ENCODE results near the gene NECAB2.
A peak's percentile ranks its signal among the peaks of the same experiment; 100 is the strongest.

The NECAB2 gene

GRCh38 chr16:83968306-83968851 is 335 bp downstream of the NECAB2 start:
- DNase-seq = no peak

- DNase-seq = no peak
Observed at GRCh38 chr16:83968891-83969649, 1.0 kb downstream of the NECAB2 start.

GRCh38 chr16:83969771-83970429 is 1.9 kb downstream of the NECAB2 start:
- DNase-seq = no peak

GRCh38 chr16:83970430-83970815 is 2.4 kb downstream of the NECAB2 start:
- no peak for DNase-seq

GRCh38 chr16:83971165-83972130 is 3.4 kb downstream of the NECAB2 start:
- DNase-seq = no peak

GRCh38 chr16:83972256-83973008 is 4.4 kb downstream of the NECAB2 start:
- no peak for DNase-seq

- no peak for DNase-seq
Observed at GRCh38 chr16:83973077-83973476, 5.0 kb downstream of the NECAB2 start.

- no peak for DNase-seq
Observed at GRCh38 chr16:83973581-83974385, 5.7 kb downstream of the NECAB2 start.

GRCh38 chr16:83974475-83974874 is 6.4 kb downstream of the NECAB2 start:
- DNase-seq = no peak

- no peak for DNase-seq
Observed at GRCh38 chr16:83975590-83976260, 7.7 kb downstream of the NECAB2 start.

- no peak for DNase-seq
Observed at GRCh38 chr16:83977056-83977815, 9.2 kb downstream of the NECAB2 start.

GRCh38 chr16:83978401-83978904 is 10.4 kb downstream of the NECAB2 start:
- no peak for DNase-seq

GRCh38 chr16:83979441-83979840 is 11.4 kb downstream of the NECAB2 start:
- no peak for DNase-seq

GRCh38 chr16:83980794-83981193 is 12.8 kb downstream of the NECAB2 start:
- no peak for DNase-seq

- no peak for DNase-seq
Observed at GRCh38 chr16:83981799-83982198, 13.8 kb downstream of the NECAB2 start.

- DNase-seq = no peak
Observed at GRCh38 chr16:83983491-83983890, 15.4 kb downstream of the NECAB2 start.

GRCh38 chr16:83989300-83989699 is 21.3 kb downstream of the NECAB2 start:
- DNase-seq = no peak

GRCh38 chr16:83990492-83990891 is 22.4 kb downstream of the NECAB2 start:
- DNase-seq = no peak

- DNase-seq = no peak
Observed at GRCh38 chr16:83992624-83993023, 24.6 kb downstream of the NECAB2 start.

GRCh38 chr16:83994087-83994486 is 26.0 kb downstream of the NECAB2 start:
- DNase-seq = peak; percentile 57
